ENCODE measurements around the gene GJC1.

GRCh38 chr17:44850612-44851011 lies 20.5 kb upstream of the GJC1 start:
- TF ChIP-seq CTCF (IDR thresholded peaks at IDR 0.05; ENCODE audit: low read depth, low read length) (no peak), EZH2phosphoT487 (IDR thresholded peaks at IDR 0.05; ENCODE audit: low read depth) (no peak)

Data from OCI-LY3 (cell line).